ENCODE results near the gene ST3GAL3. TPM values are rescaled to one million over a fixed set of nuclear protein-coding genes. Genes with fewer than 3 reads are reported as not detected.

ST3GAL3 gene
- total RNA-seq, 4 donors from 2014 or later, result 4.1 to 47.2 (median 19.0) TPM

DNA sequence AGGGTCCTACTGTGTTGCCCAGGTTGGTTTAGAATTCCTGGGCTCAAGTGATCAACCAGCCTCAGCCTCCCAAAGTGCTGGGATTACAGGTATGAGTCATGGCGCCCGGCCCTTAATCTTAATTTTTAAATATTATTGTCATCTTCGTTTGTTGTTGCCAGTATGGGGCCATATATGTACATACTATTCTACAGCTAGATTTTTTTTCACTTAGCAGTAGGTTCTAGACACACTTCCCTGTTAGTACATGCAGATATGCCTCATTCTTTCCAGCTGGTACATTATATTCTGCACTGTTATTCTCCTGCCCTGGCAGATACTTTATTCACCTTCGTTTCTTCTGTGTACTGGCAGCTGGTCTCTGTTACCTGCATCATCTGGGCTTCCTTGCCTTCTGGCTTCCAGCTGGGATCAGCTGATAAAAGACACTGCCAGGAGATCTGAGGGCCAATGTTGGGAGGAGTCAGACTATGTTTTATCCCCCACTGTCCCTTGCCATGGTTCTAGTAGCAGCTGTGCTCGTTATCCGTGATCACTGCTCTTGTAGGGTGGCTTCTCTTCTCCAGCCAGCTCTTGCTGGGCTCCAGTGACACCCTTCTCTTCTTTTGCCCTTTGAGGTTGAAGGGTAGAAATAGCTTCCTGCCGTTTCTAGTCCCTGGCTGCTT is 24.7 kb downstream of the ST3GAL3 start:
- TF ChIP-seq CTCF (IDR thresholded peaks at IDR 0.05), result no peak
- no peak for TF ChIP-seq POLR2A (IDR thresholded peaks at IDR 0.05)
- Histone ChIP-seq H3K4me3 (no peak overlapping the region), H3K27ac (no peak overlapping the region), H3K27me3 (no peaks in the 10 kb centered on the region), H3K4me1 (no peaks in the 10 kb centered on the region), H3K9me3 (no peaks in the 10 kb centered on the region), H3K36me3 (no peaks in the 10 kb centered on the region)
- intact Hi-C loops (cut with DNase I; ENCODE audit: low total_unique reads), result no loop called here
- DNase-seq, result no peak

- no peaks in the 10 kb centered on the region for H3K9me3 ChIP-seq
- H3K4me1 ChIP-seq, result no peaks in the 10 kb centered on the region
- intact Hi-C loops (cut with DNase I; ENCODE audit: low total_unique reads), result no loop called here
- no peaks in the 10 kb centered on the region for H3K27me3 ChIP-seq
- H3K36me3 ChIP-seq, result no peaks in the 10 kb centered on the region
- DNase-seq, result no peak
- no peak overlapping the region for H3K27ac ChIP-seq
- no peak overlapping the region for H3K4me3 ChIP-seq
- TF ChIP-seq POLR2A (IDR thresholded peaks at IDR 0.05), result no peak
- no peak for TF ChIP-seq CTCF (IDR thresholded peaks at IDR 0.05)
Measured at GRCh38 chr1:43736819-43737218, 29.5 kb downstream of the ST3GAL3 start.

GRCh38 chr1:43742026-43742425 is 34.7 kb downstream of the ST3GAL3 start:
- Histone ChIP-seq H3K9me3 (no peaks in the 10 kb centered on the region), H3K27me3 (no peaks in the 10 kb centered on the region), H3K4me1 (no peaks in the 10 kb centered on the region), H3K4me3 (no peak overlapping the region), H3K36me3 (no peaks in the 10 kb centered on the region), H3K27ac (no peak overlapping the region)
- TF ChIP-seq CTCF (IDR thresholded peaks at IDR 0.05) (no peak), POLR2A (IDR thresholded peaks at IDR 0.05) (no peak)
- no peak for DNase-seq
- intact Hi-C loops (cut with DNase I; ENCODE audit: low total_unique reads), result no loop called here

- Histone ChIP-seq H3K9me3 (no peaks in the 10 kb centered on the region), H3K27me3 (no peaks in the 10 kb centered on the region), H3K4me1 (no peaks in the 10 kb centered on the region), H3K27ac (no peak overlapping the region), H3K36me3 (no peaks in the 10 kb centered on the region), H3K4me3 (no peak overlapping the region)
- no peak for DNase-seq
- intact Hi-C loops (cut with DNase I; ENCODE audit: low total_unique reads), result no loop called here
- TF ChIP-seq CTCF (IDR thresholded peaks at IDR 0.05), result no peak
Measured at GRCh38 chr1:43743206-43743605, 35.9 kb downstream of the ST3GAL3 start.

DNA sequence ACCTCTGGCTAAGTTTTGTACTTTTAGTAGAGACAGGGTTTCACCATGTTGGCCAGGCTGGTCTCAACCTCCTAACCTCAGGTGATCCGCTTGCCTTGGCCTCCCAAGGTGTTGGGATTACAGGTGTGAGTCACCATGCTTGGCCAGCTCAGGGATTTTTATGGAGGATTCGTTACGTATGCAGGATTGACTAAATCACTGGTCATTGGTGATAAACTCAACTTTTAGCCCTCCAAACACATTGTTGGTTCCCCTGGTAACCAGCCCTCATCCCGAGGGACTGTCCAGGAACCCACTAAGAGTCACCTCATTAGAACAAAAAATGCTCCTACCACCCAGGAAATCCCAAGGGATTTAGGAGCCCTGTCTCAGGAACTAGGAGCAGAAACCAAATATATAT is 40.4 kb downstream of the ST3GAL3 start:
- H3K36me3 ChIP-seq, result no peaks in the 10 kb centered on the region
- H3K9me3 ChIP-seq, result no peaks in the 10 kb centered on the region
- no peaks in the 10 kb centered on the region for H3K27me3 ChIP-seq
- H3K27ac ChIP-seq, result no peak overlapping the region
- no peaks in the 10 kb centered on the region for H3K4me1 ChIP-seq
- intact Hi-C loops (cut with DNase I; ENCODE audit: low total_unique reads), result no loop called here
- H3K4me3 ChIP-seq, result no peak overlapping the region
- no peak for TF ChIP-seq POLR2A (IDR thresholded peaks at IDR 0.05)
- TF ChIP-seq CTCF (IDR thresholded peaks at IDR 0.05), result no peak
- DNase-seq, result no peak

All from uterus (tissue), 4 donors.